Mesothelial cell of epicardium (in vitro differentiated cells): Measurements from ENCODE around the gene FBXO31. TPM values are rescaled to one million over a fixed set of nuclear protein-coding genes. Genes with fewer than 3 reads are reported as not detected.
"Not testable (repeated sequence)": the region's sequence is repeated elsewhere in the genome, so short reads cannot be mapped to it uniquely, and the experiment has no call there.

Experiments used
- DNase-seq, 2 experiments: peaks; one replicate each; pipeline ENCODE4 v3.0.0; 2021; ENCODE audit warnings: low spot score in 2 of 2; ENCODE audit not compliant: unreplicated experiment in 2 of 2
- H3K27ac Mint-ChIP-seq: 2 replicates; pipeline ENCODE4 v1.8.0; 2021; ENCODE audit warnings: mixed read lengths
- H3K27me3 Mint-ChIP-seq: 2 replicates; pipeline ENCODE4 v1.8.0; 2021; ENCODE audit warnings: low read depth, mixed read lengths
- H3K36me3 Mint-ChIP-seq: 2 replicates; pipeline ENCODE4 v1.8.0; 2021; ENCODE audit warnings: mixed read lengths
- H3K4me1 Mint-ChIP-seq: 2 replicates; pipeline ENCODE4 v1.8.0; 2021; ENCODE audit warnings: mixed read lengths
- H3K4me3 Mint-ChIP-seq: 2 replicates; pipeline ENCODE4 v1.8.0; 2021; ENCODE audit warnings: mild to moderate bottlenecking, moderate library complexity, mixed read lengths
- H3K9me3 Mint-ChIP-seq: 2 replicates; pipeline ENCODE4 v1.8.0; 2021; ENCODE audit warnings: mixed read lengths
- CTCF ChIP-seq: fragments of 200-600 bp; sonication (generic); IDR thresholded peaks from one replicate; pipeline ENCODE4 v1.5.0; 2021; ENCODE audit warnings: antibody characterized with exemption; ENCODE audit not compliant: unreplicated experiment
- total RNA-seq: library from RNA; stranded (reverse); gene quantifications from 3 replicates; pipeline ENCODE4 v1.2.1, GENCODE V29; 2021

The FBXO31 gene
- total RNA-seq, 1 donor from 2014 or later = 38.1 TPM

- Mint-ChIP-seq H3K9me3 (no peaks in the 10 kb centered on the region), H3K27me3 (no peaks in the 10 kb centered on the region), H3K36me3 (peaks cover 23% of the 10 kb centered on the region), H3K4me1 (peaks cover 15% of the 10 kb centered on the region), H3K4me3 (no peak overlapping the region), H3K27ac (no peak overlapping the region)
- DNase-seq = no peak
- TF ChIP-seq CTCF = no peak
These were observed 18.4 kb downstream of the FBXO31 start for GRCh38 chr16:87365021-87365713.

- no peak overlapping the region for H3K4me3 Mint-ChIP-seq
- H3K27ac Mint-ChIP-seq = peak overlapping the region; percentile 59
- no peak for TF ChIP-seq CTCF
- DNase-seq = no peak
- peaks cover 30% of the 10 kb centered on the region for H3K36me3 Mint-ChIP-seq
- peaks cover 15% of the 10 kb centered on the region for H3K4me1 Mint-ChIP-seq
- H3K9me3 Mint-ChIP-seq = no peaks in the 10 kb centered on the region
- no peaks in the 10 kb centered on the region for H3K27me3 Mint-ChIP-seq
These were observed 19.7 kb downstream of the FBXO31 start for GRCh38 chr16:87363771-87364455.

- peaks cover 15% of the 10 kb centered on the region for H3K4me1 Mint-ChIP-seq
- peak overlapping the region; percentile 59 for H3K27ac Mint-ChIP-seq
- H3K9me3 Mint-ChIP-seq, H3K4me3 Mint-ChIP-seq, DNase-seq, H3K27me3 Mint-ChIP-seq: not testable (repeated sequence)
- H3K36me3 Mint-ChIP-seq = peaks cover 33% of the 10 kb centered on the region
These were observed 20.6 kb downstream of the FBXO31 start for GRCh38 chr16:87362828-87363559.

- Mint-ChIP-seq H3K4me1 (peaks cover 15% of the 10 kb centered on the region), H3K36me3 (peaks cover 34% of the 10 kb centered on the region), H3K27me3 (no peaks in the 10 kb centered on the region), H3K4me3 (no peak overlapping the region), H3K9me3 (no peaks in the 10 kb centered on the region), H3K27ac (no peak overlapping the region)
- DNase-seq = no peak
- no peak for TF ChIP-seq CTCF
These were observed 21.5 kb downstream of the FBXO31 start for GRCh38 chr16:87361916-87362619.

- no peak for DNase-seq
- Mint-ChIP-seq H3K4me3 (no peak overlapping the region), H3K27ac (no peak overlapping the region), H3K9me3 (no peaks in the 10 kb centered on the region), H3K27me3 (no peaks in the 10 kb centered on the region), H3K4me1 (peaks cover 15% of the 10 kb centered on the region), H3K36me3 (peaks cover 35% of the 10 kb centered on the region)
- TF ChIP-seq CTCF = no peak
These were observed 22.5 kb downstream of the FBXO31 start for GRCh38 chr16:87360862-87361610.
